HG03571 (cell line): Measurements from ENCODE around the gene C15orf61.

Experiments used
- ATAC-seq: cut with Tn5 transposase; IDR thresholded peaks from one replicate; pipeline ENCODE4 v1.9.1; 2021; ENCODE audit not compliant: unreplicated experiment

The C15orf61 gene

DNA sequence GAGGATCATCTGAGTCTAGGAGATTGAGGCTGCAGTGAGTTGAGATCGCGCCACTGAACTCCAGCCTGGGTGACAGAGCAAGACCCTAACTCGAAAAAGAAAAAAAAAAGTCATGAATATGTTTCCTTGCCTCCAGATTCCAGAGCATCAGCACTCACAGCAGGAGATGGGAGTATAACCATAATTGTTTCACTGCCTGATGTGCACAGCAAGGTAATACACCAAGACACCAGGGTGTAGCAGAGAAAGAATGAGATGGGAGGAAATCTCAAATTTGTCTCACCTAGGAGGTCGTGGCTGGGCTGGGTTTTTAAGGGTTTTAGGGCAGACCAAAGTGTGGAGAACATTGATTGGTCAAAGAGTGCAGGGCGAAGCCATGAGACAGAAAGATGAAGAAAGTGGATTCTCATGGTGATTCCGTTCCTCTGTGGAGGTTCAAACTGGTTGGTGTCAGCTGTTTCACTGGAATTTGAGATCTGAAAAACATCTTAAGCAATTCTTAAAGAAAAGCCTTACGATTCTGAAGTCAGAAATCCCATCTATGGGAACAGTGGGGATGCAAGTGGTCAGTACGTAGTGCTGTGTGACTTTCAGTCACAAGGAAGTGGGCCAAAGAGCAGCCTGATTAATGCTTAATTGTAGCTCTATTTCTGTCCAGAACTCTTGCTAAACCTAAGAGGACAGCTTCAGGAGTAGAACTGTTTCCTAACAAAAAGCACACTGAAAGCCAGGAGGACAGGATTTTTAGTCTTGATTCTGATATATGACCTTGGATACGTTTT is 7.8 kb upstream of the C15orf61 start:
- no peak for ATAC-seq

DNA sequence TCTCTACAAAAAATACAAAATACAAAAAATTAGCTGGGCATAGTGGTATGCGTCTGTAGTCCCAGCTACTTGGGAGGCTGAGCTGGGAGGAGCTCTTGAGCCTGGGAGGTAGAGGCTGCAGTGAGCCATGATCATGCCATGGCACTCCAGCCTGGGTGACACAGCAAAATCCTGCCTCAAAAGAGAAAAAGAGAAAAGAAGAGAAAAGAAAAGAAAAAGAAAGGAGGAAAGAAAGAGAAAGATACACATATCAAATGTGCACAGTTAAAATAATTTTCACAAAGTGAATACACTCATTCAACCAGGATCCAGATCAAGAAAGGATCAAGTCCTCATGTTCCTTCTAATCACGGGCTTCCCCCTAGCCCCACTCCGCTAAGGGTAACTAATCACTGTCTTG is 5.8 kb upstream of the C15orf61 start:
- ATAC-seq = no peak

DNA sequence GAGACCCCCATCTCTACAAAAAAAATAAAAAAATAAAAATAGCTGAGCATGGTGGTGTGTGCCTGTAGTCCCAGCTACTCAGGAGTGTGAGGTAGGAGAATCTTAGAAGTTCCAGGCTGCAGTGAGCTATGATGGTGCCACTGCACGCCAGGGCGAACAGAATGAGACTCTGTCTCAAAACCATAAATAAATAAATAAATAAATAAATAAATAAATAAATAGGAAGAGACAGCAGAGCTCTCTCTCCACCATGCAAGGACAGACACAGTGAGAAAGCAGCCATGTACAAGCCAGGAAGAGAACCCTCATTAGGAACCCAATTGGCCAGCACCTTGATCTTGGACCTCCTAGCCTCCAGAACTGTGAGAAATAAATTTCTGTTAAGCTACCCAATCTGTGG is 5.4 kb upstream of the C15orf61 start:
- no peak for ATAC-seq

DNA sequence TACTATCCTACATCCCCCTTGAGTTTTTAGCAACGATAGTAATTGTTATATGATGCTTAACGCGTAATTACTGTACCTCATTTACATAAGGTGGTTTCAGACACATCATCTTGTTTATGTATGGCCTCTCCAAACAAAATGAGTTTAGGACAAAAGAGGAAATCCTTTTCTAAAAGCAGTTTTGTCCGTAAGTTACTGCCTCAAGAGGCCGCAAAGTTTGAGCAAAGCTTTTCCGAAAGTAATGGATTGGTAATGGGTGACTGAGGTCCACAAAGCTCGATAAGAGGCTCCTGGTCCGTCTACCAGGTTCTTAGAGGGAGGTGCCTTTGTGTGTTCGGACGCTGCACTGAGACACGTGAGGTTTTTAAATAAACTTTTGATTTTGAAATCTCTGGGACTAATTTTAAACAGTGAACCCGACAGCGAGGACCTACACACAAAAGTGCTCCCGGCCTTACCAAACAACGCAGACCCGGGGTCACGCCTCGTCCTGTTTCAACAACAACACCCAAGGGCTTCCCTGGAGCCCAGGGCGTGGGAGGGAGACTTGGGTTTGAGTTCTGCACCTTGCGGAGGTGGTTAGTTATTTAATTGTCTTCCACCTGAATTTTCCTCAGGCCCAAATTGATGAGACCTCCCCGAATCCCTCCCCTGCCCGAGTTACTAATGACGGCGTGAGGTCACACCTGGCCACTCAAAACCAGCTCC is 456 bp upstream of the C15orf61 start:
- no peak for ATAC-seq

DNA sequence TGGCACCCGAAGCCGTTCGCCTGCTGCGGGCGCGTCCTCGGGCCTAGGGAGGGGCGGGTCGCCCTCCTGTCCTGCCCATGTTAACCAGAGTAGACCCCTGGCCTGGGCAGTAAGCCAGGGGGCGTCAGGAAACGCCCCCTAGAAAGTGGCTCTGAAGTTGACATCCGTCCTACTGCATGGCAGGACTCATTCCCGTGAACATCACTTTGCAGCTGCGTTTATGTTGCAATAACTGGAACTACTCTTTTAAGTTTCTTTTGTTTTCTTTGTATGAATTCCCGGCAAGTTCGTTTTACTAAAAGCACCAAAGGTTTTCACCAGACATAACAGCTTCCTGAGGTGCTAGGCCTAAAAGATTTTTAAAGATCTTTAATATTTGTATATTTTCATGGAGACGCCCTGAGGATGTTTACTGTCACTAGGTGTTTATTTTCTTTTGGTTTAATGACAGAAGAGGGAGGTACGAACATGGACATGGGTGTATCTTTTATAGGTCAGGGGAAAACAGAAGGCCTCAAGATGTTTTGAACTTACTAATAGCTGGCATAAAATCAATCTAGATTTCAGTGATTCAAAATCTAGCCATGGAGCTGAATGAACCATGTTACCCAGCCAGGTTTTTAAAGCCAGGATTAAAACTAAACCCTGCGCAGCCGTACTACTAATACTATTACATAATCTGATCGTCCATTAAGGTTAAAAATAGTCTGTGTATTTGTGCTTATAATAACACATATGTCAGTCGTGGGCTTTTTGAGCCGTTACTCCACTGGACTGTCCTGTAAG is 1.0 kb downstream of the C15orf61 start:
- ATAC-seq = no peak

DNA sequence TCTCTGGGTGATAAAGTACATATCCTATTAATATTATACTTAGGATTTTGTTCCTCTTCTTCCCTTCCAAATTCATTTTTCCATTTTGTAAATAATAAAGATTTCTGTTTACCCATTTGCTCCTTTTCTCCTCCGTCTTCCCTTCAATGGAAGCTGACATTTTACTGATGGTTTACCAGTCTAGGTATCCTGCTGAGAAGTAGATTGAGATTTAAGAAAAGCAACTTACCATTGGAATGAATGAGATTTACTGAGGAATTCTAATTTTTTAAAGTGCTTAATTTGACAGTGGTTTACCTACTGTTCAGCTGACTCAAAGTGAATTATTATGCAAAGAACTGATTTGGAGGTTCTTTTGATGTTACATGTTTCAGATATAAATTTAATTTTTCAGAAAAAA is 2.4 kb downstream of the C15orf61 start:
- ATAC-seq = no peak

DNA sequence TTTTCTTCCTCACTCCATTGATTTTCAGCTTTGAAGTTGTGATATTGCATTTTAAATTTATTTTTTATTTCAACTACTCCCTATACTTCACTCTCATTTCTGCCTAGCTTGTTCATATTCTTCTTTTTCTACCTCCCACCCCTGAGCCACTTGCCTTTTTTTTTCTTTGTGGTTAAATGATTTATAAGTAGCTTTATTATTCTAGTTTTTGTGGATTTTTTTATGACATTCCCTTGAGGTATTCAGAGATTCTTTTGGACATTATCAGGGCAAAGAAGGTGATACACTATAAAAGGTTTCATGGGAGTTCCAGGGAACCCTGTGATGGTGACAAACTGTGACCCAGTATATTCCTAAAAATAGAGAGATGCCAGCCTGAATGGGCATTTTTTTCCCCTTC is 3.3 kb downstream of the C15orf61 start:
- ATAC-seq = no peak

DNA sequence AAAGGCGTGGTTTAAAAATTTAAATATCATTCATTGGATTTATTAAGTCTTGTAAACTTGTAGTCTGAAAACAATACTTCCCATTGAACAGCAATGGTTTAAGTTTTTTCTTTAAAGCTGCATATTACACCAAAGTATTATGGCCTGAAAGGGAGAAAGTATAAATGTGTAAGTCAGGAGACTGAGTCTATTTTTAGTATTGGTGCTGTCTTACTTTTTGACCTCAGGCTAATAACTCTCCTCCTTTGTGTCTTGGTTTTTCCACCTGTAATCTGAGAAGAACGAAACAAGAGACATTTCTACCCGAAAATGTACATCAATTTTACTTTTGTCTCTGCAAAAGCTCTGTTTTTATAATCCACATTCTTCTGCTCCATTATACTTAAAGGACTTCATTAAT is 7.6 kb downstream of the C15orf61 start:
- ATAC-seq = no peak

DNA sequence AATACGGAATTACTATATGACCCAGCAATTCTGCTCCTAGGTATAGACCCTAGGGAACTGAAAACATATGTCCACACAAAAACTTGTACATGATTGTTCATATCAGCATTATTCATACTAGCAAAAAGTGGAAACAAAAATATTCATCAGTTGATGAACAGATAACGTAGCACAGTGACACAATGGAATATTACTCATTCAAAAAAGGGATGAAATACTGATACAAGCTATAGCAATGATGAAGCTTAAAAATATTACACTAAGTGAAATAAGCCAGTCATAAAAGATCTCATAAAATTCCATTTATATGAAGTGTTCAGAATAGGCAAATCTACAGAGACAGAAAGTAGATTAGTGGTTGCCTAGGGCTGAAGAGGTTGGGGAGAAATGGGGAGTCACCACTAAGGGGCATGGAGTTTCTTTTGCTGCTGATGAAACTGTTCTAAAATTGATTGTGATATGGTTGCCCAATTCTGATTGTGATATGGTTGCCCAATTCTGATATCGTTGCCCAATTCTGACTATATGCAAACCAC is 10.5 kb downstream of the C15orf61 start:
- no peak for ATAC-seq

DNA sequence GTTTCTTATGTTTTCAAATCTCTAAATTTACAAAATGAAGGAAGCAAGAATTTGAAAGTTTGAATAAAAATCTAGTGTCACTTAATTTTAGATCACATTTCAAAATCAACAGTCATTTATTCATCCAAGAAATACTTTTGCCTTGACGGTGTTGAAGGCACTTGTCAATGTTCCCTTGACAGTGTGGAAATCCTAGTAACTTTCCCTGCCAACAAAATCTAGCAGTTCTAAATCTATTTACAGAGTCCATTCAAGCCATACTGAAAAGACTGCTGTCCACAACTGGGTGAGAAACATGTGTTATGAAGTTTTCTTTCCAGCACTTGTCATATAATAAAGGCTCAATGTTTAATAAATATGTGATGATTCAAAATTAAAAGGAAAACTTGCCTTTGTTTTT is 12.9 kb downstream of the C15orf61 start:
- ATAC-seq = no peak

DNA sequence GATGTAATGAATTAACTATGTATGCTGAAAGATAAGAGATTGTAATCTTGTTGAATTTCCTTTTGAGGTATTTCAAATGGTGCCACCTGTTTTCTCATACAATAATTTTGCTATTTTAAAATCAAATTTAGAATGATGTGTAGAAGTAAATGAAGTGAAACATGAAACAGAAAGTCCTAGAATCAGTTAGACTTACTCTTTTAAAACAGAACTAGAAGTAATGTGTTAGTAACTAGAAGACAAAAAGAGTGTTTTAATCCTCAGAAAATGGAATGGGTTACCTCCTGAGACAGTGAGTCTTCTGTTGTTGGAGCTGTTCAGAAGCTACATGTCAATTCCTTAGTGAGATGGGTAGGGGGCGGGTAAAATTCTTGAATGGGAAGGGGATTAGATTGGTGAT is 13.4 kb downstream of the C15orf61 start:
- no peak for ATAC-seq

DNA sequence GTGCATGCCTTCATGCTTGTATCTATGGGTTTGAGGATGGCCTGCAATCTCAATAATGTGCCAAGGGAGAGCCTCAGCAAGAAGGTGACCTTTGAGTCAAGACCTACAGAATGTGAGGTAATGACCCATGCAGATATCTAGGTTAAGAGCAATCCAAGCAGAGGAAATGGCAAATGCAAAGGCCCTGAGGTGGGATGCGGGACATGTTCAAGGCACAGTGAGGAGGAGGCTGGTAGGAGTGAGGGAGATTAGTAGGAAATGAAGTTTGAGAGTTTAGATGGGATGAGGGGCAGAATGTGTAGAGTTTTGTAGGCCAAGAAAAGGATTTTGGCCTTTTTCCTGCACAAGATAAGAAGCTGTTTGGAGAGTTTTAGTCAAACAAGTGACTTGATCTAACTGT is 16.8 kb downstream of the C15orf61 start:
- no peak for ATAC-seq

DNA sequence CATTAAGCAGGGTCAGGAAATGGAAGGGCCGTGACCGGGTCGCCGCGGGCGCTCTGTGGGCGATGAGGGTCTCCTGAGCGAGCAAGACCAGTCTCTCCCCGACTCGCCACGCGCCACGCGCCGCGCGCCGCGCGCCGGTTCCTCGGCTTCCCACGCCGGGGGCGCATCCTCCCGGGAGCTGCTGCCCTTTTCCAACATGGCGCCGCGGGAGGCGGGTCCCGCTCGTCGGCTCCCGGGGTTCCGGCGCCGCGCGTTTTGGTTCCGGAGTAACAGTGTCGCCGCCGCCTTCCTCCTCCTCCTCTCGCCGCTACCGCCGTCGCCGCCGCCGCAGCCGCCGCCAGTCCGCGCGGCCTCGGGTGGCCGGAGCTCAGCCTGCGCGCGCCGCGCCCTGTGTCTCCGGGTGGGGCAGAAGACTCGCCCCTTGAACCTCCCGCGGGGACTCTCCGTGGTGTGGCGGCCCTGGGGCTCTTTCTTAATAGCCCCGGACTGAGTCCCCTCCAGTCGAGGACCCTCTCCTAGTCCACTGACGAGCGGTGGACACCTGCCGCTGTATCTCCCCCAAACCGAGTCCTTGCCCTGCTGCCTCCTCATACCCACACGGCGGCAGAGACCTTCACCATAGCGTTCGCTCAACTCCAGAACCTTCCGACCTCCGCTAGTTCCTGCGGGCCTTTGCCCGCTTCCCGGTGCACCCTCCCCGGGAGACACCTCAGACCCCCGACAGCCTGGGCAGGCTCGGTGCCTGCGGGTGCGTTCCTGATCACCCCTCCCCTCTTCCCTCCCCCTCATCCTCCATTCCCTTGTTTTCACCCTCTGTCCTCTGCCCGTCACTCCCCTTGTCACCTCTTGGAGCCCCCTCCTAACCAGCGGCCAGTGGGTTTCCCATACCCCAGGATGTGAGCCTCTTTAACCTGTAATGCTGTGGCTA is 21.8 kb downstream of the C15orf61 start, which contains the start of gene MAP2K5:
Gene MAP2K5 (plus strand): TSS at position 284 of the 928 bp plus-strand sequence. CDS start 633 bp downstream, at position 917.
- ATAC-seq = peak; percentile 46

DNA sequence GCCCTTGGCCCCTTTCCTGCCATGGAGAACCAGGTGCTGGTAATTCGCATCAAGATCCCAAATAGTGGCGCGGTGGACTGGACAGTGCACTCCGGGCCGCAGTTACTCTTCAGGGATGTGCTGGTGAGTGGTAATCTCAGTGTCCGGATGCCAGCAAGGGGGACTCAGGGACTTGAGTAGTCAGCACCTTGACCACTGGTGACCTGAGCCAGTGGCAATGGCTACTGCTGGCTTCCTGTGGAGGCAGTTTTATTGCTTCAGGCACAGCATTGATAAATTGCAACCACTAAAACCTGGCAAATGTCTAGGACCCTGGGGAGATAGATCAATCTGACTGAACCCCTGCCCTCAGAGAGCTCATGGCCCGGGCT is 22.4 kb downstream of the C15orf61 start:
- ATAC-seq = no peak

DNA sequence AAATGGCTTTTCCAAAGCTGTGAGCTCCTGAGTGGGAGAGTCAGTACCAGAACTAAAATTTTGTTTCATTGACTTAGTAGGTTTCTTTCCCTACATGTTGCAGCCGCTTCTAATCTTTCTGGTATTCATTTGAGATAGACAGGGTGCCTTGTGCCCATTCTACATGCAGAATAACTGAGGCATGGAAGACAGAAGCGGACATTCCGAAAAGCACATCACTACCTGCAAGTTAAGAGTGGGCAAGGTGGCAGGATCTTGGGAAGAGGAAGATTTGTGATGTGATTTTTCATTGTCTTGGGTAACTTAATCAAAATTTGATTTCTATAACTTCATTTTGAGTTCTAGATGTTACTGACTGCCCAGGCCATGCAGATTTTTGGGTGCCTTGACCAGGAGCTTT is 23.5 kb downstream of the C15orf61 start:
- ATAC-seq = no peak

DNA sequence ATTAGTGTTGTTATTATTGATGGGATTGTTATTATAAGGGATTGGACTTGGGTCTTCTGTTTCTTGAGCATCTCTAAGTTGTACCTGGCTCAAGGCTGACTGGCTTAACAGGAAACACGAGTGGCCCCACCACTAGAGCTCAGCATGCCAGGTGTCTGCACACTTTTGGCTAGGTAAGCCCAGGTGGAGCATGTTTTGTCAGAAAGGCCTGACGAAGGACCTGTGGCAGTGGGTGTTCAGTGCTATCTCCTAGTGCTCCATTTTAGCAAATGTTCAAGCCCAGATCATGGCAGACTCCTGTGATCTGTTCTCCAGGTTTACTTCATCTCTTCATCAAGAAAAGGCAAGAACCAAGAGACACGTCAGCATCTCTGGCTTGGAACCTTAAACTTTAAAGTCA is 24.9 kb downstream of the C15orf61 start:
- no peak for ATAC-seq

DNA sequence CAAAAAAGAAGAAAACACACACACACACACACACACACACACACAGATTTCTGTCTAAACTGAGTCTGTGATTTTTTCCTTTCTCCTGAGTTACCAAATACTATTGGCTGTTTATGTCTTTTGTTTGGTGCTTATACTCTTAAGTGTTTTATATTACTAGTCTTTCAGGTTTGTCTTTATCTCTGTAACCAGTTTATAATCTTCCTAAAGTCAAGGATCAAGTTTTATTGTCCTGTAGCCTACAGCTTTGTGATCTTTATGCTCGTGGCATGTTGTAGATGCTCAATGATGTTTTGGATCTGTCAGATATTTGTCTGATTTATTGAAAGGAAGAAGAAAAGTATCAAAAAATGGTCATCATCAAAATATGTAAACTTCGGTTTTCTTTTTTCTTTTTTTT is 26.1 kb downstream of the C15orf61 start:
- no peak for ATAC-seq

DNA sequence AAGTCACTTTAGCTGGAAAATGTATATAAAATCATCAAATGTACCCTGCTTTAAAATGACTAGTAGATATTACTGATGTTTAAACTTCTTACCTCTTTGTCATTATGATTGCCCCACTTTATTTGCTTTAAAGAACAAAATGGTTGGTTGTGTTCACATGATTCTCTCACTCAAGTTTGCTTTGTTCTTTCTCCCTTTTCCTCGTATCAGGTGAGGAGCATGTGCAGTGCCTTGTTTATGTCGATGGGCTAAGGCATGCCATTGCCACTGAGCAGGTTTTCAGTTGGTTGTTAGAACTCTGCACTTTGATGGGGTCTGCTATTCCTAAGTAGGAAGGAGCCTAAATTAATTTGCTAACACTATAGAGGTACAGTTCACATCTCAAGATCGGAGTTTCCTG is 26.9 kb downstream of the C15orf61 start:
- ATAC-seq = no peak

DNA sequence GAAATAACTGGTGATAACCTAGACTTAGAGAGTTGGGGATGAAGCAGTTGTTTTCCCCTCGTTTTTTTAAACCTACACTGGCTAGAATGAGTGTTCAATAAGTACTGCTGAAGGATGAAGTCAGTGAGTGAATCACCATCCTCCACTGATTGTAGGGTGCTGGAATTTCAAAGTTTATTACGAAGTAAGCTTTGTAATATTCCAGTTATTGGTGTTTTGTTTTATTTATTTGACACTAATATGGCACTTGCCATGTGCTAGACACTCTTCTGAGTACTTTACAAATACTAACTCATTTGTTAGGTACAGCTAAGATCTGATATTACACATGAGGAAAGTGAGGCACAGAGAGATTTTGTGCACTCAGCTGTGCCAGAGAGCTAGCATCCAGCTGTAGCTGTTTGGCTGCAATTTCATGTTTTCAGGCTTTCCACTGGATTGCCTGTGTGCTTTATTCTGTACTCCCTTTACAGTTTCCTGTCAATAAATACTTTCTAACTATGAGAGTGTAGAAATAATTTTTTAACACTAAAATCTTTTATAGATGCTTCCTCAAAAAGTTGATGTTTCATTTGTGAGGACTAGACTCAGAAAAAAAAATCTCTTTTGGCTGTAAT is 27.4 kb downstream of the C15orf61 start:
- ATAC-seq = no peak
